Measurements from ENCODE around the gene CD2.

CD2 gene

DNA sequence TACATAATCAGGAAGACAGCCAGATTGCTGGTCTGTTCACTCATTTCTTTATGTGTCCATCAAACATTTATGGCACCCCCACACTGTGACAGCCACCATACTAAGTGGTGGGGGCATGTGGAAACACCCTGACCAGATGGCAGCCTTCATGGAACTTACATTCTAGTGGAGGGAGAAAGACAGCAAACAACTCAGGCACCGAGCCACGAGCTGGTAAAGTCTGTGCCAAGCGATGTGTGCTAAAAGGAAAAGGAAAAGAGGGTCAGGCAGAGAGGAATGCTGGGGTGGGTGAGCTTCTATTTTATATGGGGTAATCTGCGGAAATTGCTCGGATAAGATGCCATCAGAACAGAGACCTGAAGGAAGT is 33.2 kb upstream of the CD2 start:
- no peak overlapping the region for H4K91ac ChIP-seq (ENCODE audit: low read length)
- H2AK5ac ChIP-seq (ENCODE audit: low read length, severe bottlenecking), result no peak overlapping the region

DNA sequence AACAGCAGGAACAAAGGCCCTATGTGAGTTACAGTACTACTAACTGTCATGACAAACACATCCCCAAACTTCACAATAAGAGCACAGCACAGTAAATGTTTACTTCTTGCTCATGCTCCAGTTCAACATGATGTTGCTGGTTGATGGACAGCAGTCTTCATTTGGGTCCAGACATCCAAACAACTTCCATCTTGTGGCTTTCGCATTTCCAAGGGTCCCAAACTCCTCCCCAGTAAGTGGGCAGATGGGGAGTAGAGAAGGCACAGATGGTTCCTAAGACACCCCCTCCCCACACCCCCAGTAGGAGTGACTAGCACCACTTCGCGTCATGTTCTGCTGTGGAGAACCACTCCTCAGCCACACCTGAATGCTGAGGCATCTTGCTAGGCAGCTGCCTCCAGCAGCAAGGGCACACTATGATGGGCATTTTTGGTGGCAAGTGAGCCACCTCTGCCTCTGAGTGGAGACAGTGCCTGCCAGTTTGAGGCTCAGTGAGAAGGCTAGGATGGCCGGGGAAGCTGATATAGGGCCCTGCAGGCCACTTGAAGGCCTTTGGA is 32.7 kb upstream of the CD2 start:
- no peak overlapping the region for H3K4me2 ChIP-seq (ENCODE audit: low read length, poor library complexity, severe bottlenecking)
- no peaks in the 10 kb centered on the region for H3K79me1 ChIP-seq (replicated peaks; ENCODE audit: low read length, poor library complexity, severe bottlenecking)
- H3K18ac ChIP-seq (ENCODE audit: low read depth in 1 of 2, low read length in 2 of 2), result no peak overlapping the region
- H4K8ac ChIP-seq (ENCODE audit: low read length), result no peak overlapping the region
- no peak overlapping the region for H2BK12ac ChIP-seq (ENCODE audit: low read length in 2 of 2)
- H3K4me1 ChIP-seq (ENCODE audit: control insufficient read depth, insufficient read depth, low read depth, low read length), result no peaks in the 10 kb centered on the region
- H2BK5ac ChIP-seq (ENCODE audit: low read depth, low read length, poor library complexity, severe bottlenecking), result no peak overlapping the region
- H3K27ac ChIP-seq (ENCODE audit: low read length, poor library complexity, severe bottlenecking), result no peak overlapping the region
- H3K36me3 ChIP-seq (ENCODE audit: control insufficient read depth in 1 of 2, insufficient read depth in 2 of 2, low read depth in 1 of 2, low read length in 2 of 2), result no peaks in the 10 kb centered on the region
- H3K4ac ChIP-seq (ENCODE audit: low read depth in 1 of 2, low read length in 2 of 2), result no peak overlapping the region
- no peak overlapping the region for H4K91ac ChIP-seq (ENCODE audit: low read length)
- no peak for DNase-seq
- no peak overlapping the region for H2AFZ ChIP-seq (ENCODE audit: low read depth, low read length)
- peaks cover 4% of the 10 kb centered on the region for H3K9me3 ChIP-seq (ENCODE audit: control insufficient read depth, low read length)
- peaks cover 6 to 7% of the 10 kb centered on the region in 2 experiments for H3K27me3 ChIP-seq (ENCODE audit: control insufficient read depth in 1 of 2, insufficient read depth in 1 of 2, low read length in 2 of 2)
- H3K14ac ChIP-seq (ENCODE audit: low read length in 2 of 2), result no peak overlapping the region
- H2BK15ac ChIP-seq (ENCODE audit: low read depth, poor library complexity, severe bottlenecking), result no peak overlapping the region
- no peak overlapping the region for H2AK5ac ChIP-seq (ENCODE audit: low read length, severe bottlenecking)
- no peak overlapping the region for H3K9ac ChIP-seq (ENCODE audit: low read length)
- WGBS, result 83% methylated on average over 4 of the region's 4 CpGs
- no peak overlapping the region for H2BK120ac ChIP-seq (ENCODE audit: low read depth, low read length)
- H3K4me3 ChIP-seq (ENCODE audit: insufficient read depth in 1 of 2, low read depth in 1 of 2, low read length in 2 of 2), result no peak overlapping the region
- no peak overlapping the region for H3K23ac ChIP-seq (ENCODE audit: low read length in 2 of 2)

More for the DNA sequence above, 33.2 kb upstream of the CD2 start:
- Histone ChIP-seq H3K36me3 (ENCODE audit: control insufficient read depth in 1 of 2, insufficient read depth in 2 of 2, low read depth in 1 of 2, low read length in 2 of 2) (no peaks in the 10 kb centered on the region), H2AFZ (ENCODE audit: low read depth, low read length) (no peak overlapping the region), H2BK5ac (ENCODE audit: low read depth, low read length, poor library complexity, severe bottlenecking) (no peak overlapping the region), H3K4me2 (ENCODE audit: low read length, poor library complexity, severe bottlenecking) (no peak overlapping the region), H3K14ac (ENCODE audit: low read length in 2 of 2) (no peak overlapping the region), H3K18ac (ENCODE audit: low read depth in 1 of 2, low read length in 2 of 2) (no peak overlapping the region), H3K4ac (ENCODE audit: low read depth in 1 of 2, low read length in 2 of 2) (no peak overlapping the region), H3K27ac (ENCODE audit: low read length, poor library complexity, severe bottlenecking) (no peak overlapping the region), H4K8ac (ENCODE audit: low read length) (no peak overlapping the region), H2BK15ac (ENCODE audit: low read depth, poor library complexity, severe bottlenecking) (no peak overlapping the region), H3K9me3 (ENCODE audit: control insufficient read depth, low read length) (peaks cover 4% of the 10 kb centered on the region), H3K27me3 (ENCODE audit: control insufficient read depth in 1 of 2, insufficient read depth in 1 of 2, low read length in 2 of 2) (peaks cover 3 to 4% of the 10 kb centered on the region in 2 experiments), H2BK12ac (ENCODE audit: low read length in 2 of 2) (no peak overlapping the region), H3K4me3 (ENCODE audit: insufficient read depth in 1 of 2, low read depth in 1 of 2, low read length in 2 of 2) (no peak overlapping the region), H3K79me1 (replicated peaks; ENCODE audit: low read length, poor library complexity, severe bottlenecking) (no peaks in the 10 kb centered on the region), H2BK120ac (ENCODE audit: low read depth, low read length) (no peak overlapping the region), H3K9ac (ENCODE audit: low read length) (no peak overlapping the region), H3K4me1 (ENCODE audit: control insufficient read depth, insufficient read depth, low read depth, low read length) (no peaks in the 10 kb centered on the region), H3K23ac (ENCODE audit: low read length in 2 of 2) (no peak overlapping the region)
- 92% methylated on average over 5 of the region's 5 CpGs for WGBS
- DNase-seq, result no peak

DNA sequence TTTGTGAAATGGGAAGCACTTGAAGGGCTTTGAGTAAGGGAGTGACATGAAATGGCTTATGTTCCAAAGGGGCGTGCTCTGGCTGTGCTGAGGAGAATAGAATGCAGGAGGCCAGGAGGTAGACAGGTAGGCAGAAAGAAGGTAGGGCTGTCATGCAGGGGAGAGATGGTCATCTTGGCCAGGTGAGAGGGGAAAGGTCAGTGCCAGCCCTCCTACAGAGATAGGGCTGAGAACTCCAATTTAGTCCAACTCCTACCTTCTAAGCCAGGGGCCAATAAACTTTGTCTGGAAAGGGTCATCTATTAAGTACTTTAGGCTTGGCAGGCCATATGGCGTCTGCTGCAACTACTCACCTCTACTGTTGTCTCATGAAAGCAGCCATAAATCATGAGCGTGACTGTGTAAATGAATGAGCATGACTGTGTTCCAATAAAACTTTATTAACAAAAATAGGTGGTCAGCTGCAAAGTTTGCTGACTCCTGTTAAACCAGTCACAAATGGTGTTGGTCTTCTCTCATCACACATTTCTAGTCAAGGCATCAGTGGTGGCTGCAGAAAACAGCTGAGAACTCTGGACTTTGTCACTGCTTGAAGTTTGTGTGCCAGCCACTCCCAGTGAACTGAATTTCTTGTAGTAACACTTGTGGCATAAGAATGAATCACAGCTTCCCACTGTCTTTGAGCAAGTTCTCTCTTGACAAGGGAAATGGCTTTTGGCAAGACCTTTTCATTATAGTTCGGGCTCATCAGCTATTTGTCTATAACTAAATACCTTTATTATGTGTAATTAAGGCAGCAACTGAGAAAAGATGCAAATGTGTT is 32.0 kb upstream of the CD2 start:
- no peak overlapping the region for H3K14ac ChIP-seq (ENCODE audit: low read length in 2 of 2)
- no peak overlapping the region for H3K18ac ChIP-seq (ENCODE audit: low read depth in 1 of 2, low read length in 2 of 2)
- H3K9me3 ChIP-seq (ENCODE audit: control insufficient read depth, low read length), result peaks cover 4% of the 10 kb centered on the region
- no peak overlapping the region for H3K4ac ChIP-seq (ENCODE audit: low read depth in 1 of 2, low read length in 2 of 2)
- no peak overlapping the region for H2BK12ac ChIP-seq (ENCODE audit: low read length in 2 of 2)
- H2AK5ac ChIP-seq (ENCODE audit: low read length, severe bottlenecking), result no peak overlapping the region
- H2BK15ac ChIP-seq (ENCODE audit: low read depth, poor library complexity, severe bottlenecking), result no peak overlapping the region
- H4K8ac ChIP-seq (ENCODE audit: low read length), result no peak overlapping the region
- H2AFZ ChIP-seq (ENCODE audit: low read depth, low read length), result no peak overlapping the region
- no peak overlapping the region for H4K91ac ChIP-seq (ENCODE audit: low read length)
- no peaks in the 10 kb centered on the region for H3K4me1 ChIP-seq (ENCODE audit: control insufficient read depth, insufficient read depth, low read depth, low read length)
- H3K4me2 ChIP-seq (ENCODE audit: low read length, poor library complexity, severe bottlenecking), result no peak overlapping the region
- no peak overlapping the region for H3K27ac ChIP-seq (ENCODE audit: low read length, poor library complexity, severe bottlenecking)
- no peaks in the 10 kb centered on the region for H3K36me3 ChIP-seq (ENCODE audit: control insufficient read depth in 1 of 2, insufficient read depth in 2 of 2, low read depth in 1 of 2, low read length in 2 of 2)
- H3K79me1 ChIP-seq (replicated peaks; ENCODE audit: low read length, poor library complexity, severe bottlenecking), result no peaks in the 10 kb centered on the region
- no peak overlapping the region for H3K9ac ChIP-seq (ENCODE audit: low read length)
- H2BK120ac ChIP-seq (ENCODE audit: low read depth, low read length), result no peak overlapping the region
- H2BK5ac ChIP-seq (ENCODE audit: low read depth, low read length, poor library complexity, severe bottlenecking), result no peak overlapping the region
- 48% methylated on average over 3 of the region's 4 CpGs for WGBS
- H3K27me3 ChIP-seq (ENCODE audit: control insufficient read depth in 1 of 2, insufficient read depth in 1 of 2, low read length in 2 of 2), result peaks cover 6 to 8% of the 10 kb centered on the region in 2 experiments
- no peak for DNase-seq
- H3K23ac ChIP-seq (ENCODE audit: low read length in 2 of 2), result no peak overlapping the region
- H3K4me3 ChIP-seq (ENCODE audit: insufficient read depth in 1 of 2, low read depth in 1 of 2, low read length in 2 of 2), result no peak overlapping the region

DNA sequence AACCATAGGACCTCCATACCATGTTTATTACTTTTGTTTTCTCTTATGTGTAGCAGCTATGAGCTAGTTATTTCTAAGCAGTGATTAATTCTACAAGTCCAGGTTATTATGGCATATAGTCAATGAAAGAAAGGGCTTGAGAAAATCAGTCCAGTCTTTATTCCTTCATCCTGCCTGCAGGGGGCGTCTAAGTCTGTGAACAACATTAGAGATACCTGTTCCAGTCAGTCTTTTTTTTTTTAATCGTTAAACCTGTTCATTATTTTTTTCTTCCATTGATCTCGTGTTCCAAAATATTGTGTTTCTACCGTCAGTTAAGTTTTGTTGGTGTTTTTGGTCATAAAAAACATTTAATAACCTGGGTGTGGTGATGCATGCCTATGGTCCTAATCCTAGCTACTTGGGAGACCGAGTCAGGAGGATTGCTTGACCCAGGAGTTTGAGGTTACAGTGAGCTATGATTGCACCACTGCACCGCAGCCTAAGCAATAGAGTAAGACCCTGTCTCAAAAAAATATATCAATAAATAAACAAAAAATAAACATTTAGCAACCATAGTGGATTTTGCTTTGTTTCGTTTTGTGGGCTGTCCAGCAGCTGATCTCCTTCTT is 29.4 kb upstream of the CD2 start:
- Histone ChIP-seq H3K4me1 (ENCODE audit: control insufficient read depth, insufficient read depth, low read depth, low read length) (no peaks in the 10 kb centered on the region), H4K8ac (ENCODE audit: low read length) (no peak overlapping the region), H3K79me1 (replicated peaks; ENCODE audit: low read length, poor library complexity, severe bottlenecking) (no peaks in the 10 kb centered on the region), H2AFZ (ENCODE audit: low read depth, low read length) (no peak overlapping the region), H3K9ac (ENCODE audit: low read length) (no peak overlapping the region), H3K4me2 (ENCODE audit: low read length, poor library complexity, severe bottlenecking) (no peak overlapping the region), H3K36me3 (ENCODE audit: control insufficient read depth in 1 of 2, insufficient read depth in 2 of 2, low read depth in 1 of 2, low read length in 2 of 2) (no peaks in the 10 kb centered on the region), H3K14ac (ENCODE audit: low read length in 2 of 2) (no peak overlapping the region), H3K4me3 (ENCODE audit: insufficient read depth in 1 of 2, low read depth in 1 of 2, low read length in 2 of 2) (no peak overlapping the region), H2BK120ac (ENCODE audit: low read depth, low read length) (no peak overlapping the region), H3K23ac (ENCODE audit: low read length in 2 of 2) (no peak overlapping the region), H4K91ac (ENCODE audit: low read length) (no peak overlapping the region), H3K27ac (ENCODE audit: low read length, poor library complexity, severe bottlenecking) (no peak overlapping the region), H3K4ac (ENCODE audit: low read depth in 1 of 2, low read length in 2 of 2) (no peak overlapping the region), H2BK5ac (ENCODE audit: low read depth, low read length, poor library complexity, severe bottlenecking) (no peak overlapping the region), H2BK15ac (ENCODE audit: low read depth, poor library complexity, severe bottlenecking) (no peak overlapping the region), H2AK5ac (ENCODE audit: low read length, severe bottlenecking) (no peak overlapping the region), H3K27me3 (ENCODE audit: control insufficient read depth in 1 of 2, insufficient read depth in 1 of 2, low read length in 2 of 2) (peaks cover 21 to 34% of the 10 kb centered on the region in 2 experiments), H2BK12ac (ENCODE audit: low read length in 2 of 2) (no peak overlapping the region), H3K9me3 (ENCODE audit: control insufficient read depth, low read length) (no peaks in the 10 kb centered on the region), H3K18ac (ENCODE audit: low read depth in 1 of 2, low read length in 2 of 2) (no peak overlapping the region)
- WGBS, result 46% methylated on average over 5 of the region's 7 CpGs
- DNase-seq, result peak; percentile 58

Data from mesenchymal stem cell (in vitro differentiated cells and primary cell).